Neural cell (in vitro differentiated cells): ENCODE data around the gene ZFPM1. TPM values are rescaled to one million over a fixed set of nuclear protein-coding genes. Genes with fewer than 3 reads are reported as not detected.

Experiments used
- H2AFZ ChIP-seq: fragments of 200-600, 300-800 bp; sonication (generic), shearing (Covaris generic); 2 replicates; pipeline ENCODE4 v1.6.0; 2014; ENCODE audit warnings: low read depth, mild to moderate bottlenecking, antibody characterized with exemption, low read length, moderate library complexity
- H3F3A ChIP-seq: fragments of 200-600 bp; shearing (Covaris generic); 2 replicates; pipeline ENCODE4 v1.6.1; 2016; ENCODE audit warnings: mild to moderate bottlenecking, moderate library complexity, mixed read lengths, antibody characterized with exemption, low read length; ENCODE audit not compliant: insufficient read depth, poor library complexity, severe bottlenecking
- H3K27ac ChIP-seq: fragments of 200-600, 300-800 bp; sonication (generic), shearing (Covaris generic); 2 replicates; pipeline ENCODE4 v1.5.1; 2014; ENCODE audit warnings: mild to moderate bottlenecking, low read length, moderate library complexity
- H3K27me3 ChIP-seq: fragments of 300-800, 200-600 bp; sonication (generic), shearing (Covaris generic); 2 replicates; pipeline ENCODE4 v1.6.0; 2014; ENCODE audit warnings: mild to moderate bottlenecking, low read depth, low read length, moderate library complexity; ENCODE audit not compliant: insufficient read depth
- H3K36me3 ChIP-seq: fragments of 300-800, 200-600 bp; sonication (generic), shearing (Covaris generic); 2 replicates; pipeline ENCODE4 v1.5.1; 2014; ENCODE audit warnings: mild to moderate bottlenecking, antibody characterized with exemption, low read length, moderate library complexity; ENCODE audit not compliant: insufficient read depth
- H3K4me2 ChIP-seq: fragments of 300-800, 200-600 bp; sonication (generic), shearing (Covaris generic); 2 replicates; pipeline ENCODE4 v1.6.0; 2014; ENCODE audit warnings: mild to moderate bottlenecking, low read length
- H3K4me3 ChIP-seq: fragments of 300-800, 200-600 bp; sonication (generic), shearing (Covaris generic); 2 replicates; pipeline ENCODE4 v1.5.1; 2014; ENCODE audit warnings: mild to moderate bottlenecking, low read length, moderate library complexity
- H3K79me2 ChIP-seq: fragments of 200-600 bp; shearing (Covaris generic); replicated peaks from 2 replicates; pipeline ENCODE4 v1.6.0; 2014; ENCODE audit warnings: mild to moderate bottlenecking, low read length, moderate library complexity; ENCODE audit not compliant: insufficient read depth
- H3K9ac ChIP-seq: fragments of 300-800, 200-600 bp; sonication (generic), shearing (Covaris generic); 2 replicates; pipeline ENCODE4 v1.6.1; 2016; ENCODE audit warnings: mild to moderate bottlenecking, low read length, mixed read lengths
- H3K9me2 ChIP-seq: fragments of 200-600 bp; shearing (Covaris generic); 2 replicates; pipeline ENCODE4 v1.6.1; 2016; ENCODE audit warnings: mild to moderate bottlenecking, low read length, mixed read lengths; ENCODE audit not compliant: insufficient read depth
- H3K9me3 ChIP-seq: fragments of 200-600, 300-800 bp; sonication (generic), shearing (Covaris generic); 2 replicates; pipeline ENCODE4 v1.6.1; 2016; ENCODE audit warnings: mild to moderate bottlenecking, mixed run types, low read length, moderate library complexity, mixed read lengths
- H4K20me1 ChIP-seq: fragments of 200-600 bp; shearing (Covaris generic); 2 replicates; pipeline ENCODE4 v1.6.1; 2016; ENCODE audit warnings: mild to moderate bottlenecking, mixed run types; ENCODE audit not compliant: insufficient read depth
- CTCF ChIP-seq: fragments of 450-650 bp; IDR thresholded peaks from 2 replicates; pipeline ENCODE4 v1.5.1; 2014; ENCODE audit warnings: antibody characterized with exemption, mild to moderate bottlenecking, moderate library complexity; ENCODE audit not compliant: poor library complexity, severe bottlenecking
- EP300 ChIP-seq: fragments of 450-650 bp; conservative IDR thresholded peaks from 2 replicates; pipeline ENCODE4 v1.6.1; 2014; ENCODE audit warnings: antibody characterized with exemption, mild to moderate bottlenecking, moderate library complexity; ENCODE audit not compliant: poor library complexity, severe bottlenecking
- EZH2 ChIP-seq: fragments of 200-600, 300-800 bp; shearing (Covaris generic), sonication (generic); IDR thresholded peaks from 2 replicates; pipeline ENCODE4 v1.6.1; 2014; ENCODE audit warnings: antibody characterized with exemption, low read length, borderline replicate concordance, mild to moderate bottlenecking; ENCODE audit not compliant: insufficient read depth, poor library complexity, severe bottlenecking
- MXI1 ChIP-seq: fragments of 450-650 bp; conservative IDR thresholded peaks from 2 replicates; pipeline ENCODE4 v1.6.1; 2014; ENCODE audit warnings: antibody characterized with exemption, mild to moderate bottlenecking; ENCODE audit not compliant: poor library complexity, severe bottlenecking
- RAD21 ChIP-seq: fragments of 450-650 bp; conservative IDR thresholded peaks from 2 replicates; pipeline ENCODE4 v1.6.1; 2014; ENCODE audit warnings: antibody characterized with exemption, mild to moderate bottlenecking, moderate library complexity
- REST ChIP-seq: IDR thresholded peaks from 2 replicates; pipeline ENCODE4 v1.6.1; 2012; ENCODE audit warnings: borderline replicate concordance
- SMC3 ChIP-seq: fragments of 450-650 bp; conservative IDR thresholded peaks from 2 replicates; pipeline ENCODE4 v1.6.1; 2014; ENCODE audit warnings: antibody characterized with exemption, mild to moderate bottlenecking, moderate library complexity; ENCODE audit not compliant: poor library complexity
- TAF1 ChIP-seq: IDR thresholded peaks from 2 replicates; pipeline ENCODE4 v1.6.1; 2012; ENCODE audit warnings: low read depth
- polyA plus RNA-seq: library from polyadenylated mRNA; depleted of rRNA; stranded (reverse); fragments of >200 nt; gene quantifications from 2 replicates; pipeline ENCODE4 v1.2.3, GENCODE V29; 2014

ZFPM1 gene
- polyA plus RNA-seq, 1 donor from 2014 or later = 0.41 TPM

GRCh38 chr16:88494335-88495154 is 41.5 kb downstream of the ZFPM1 start:
- Histone ChIP-seq H3K27me3 (no peaks in the 10 kb centered on the region), H3K4me3 (no peak overlapping the region), H4K20me1 (no peaks in the 10 kb centered on the region), H3K9me2 (no peaks in the 10 kb centered on the region), H3F3A (no peaks in the 10 kb centered on the region), H3K36me3 (no peaks in the 10 kb centered on the region), H3K27ac (no peak overlapping the region), H3K9ac (no peak overlapping the region), H3K4me2 (no peak overlapping the region), H3K9me3 (no peaks in the 10 kb centered on the region), H3K79me2 (no peaks in the 10 kb centered on the region), H2AFZ (no peak overlapping the region)
- no peak for TF ChIP-seq TAF1
- TF ChIP-seq RAD21 = no peak
- TF ChIP-seq CTCF = no peak
- TF ChIP-seq REST = no peak
- TF ChIP-seq MXI1 = no peak
- TF ChIP-seq EZH2 = no peak

GRCh38 chr16:88495268-88495772 is 42.2 kb downstream of the ZFPM1 start:
- no peak overlapping the region for H2AFZ ChIP-seq
- H3K9me3 ChIP-seq = no peaks in the 10 kb centered on the region
- H3K9ac ChIP-seq = no peak overlapping the region
- no peaks in the 10 kb centered on the region for H3K27me3 ChIP-seq
- no peaks in the 10 kb centered on the region for H3K36me3 ChIP-seq
- no peaks in the 10 kb centered on the region for H3K79me2 ChIP-seq
- H3K9me2 ChIP-seq = no peaks in the 10 kb centered on the region
- H3K4me2 ChIP-seq = no peak overlapping the region
- H4K20me1 ChIP-seq = no peaks in the 10 kb centered on the region
- H3K4me3 ChIP-seq = no peak overlapping the region
- no peak overlapping the region for H3K27ac ChIP-seq
- no peaks in the 10 kb centered on the region for H3F3A ChIP-seq
- TF ChIP-seq EP300 (no peak), REST (no peak), SMC3 (no peak), MXI1 (no peak), EZH2 (no peak)
